ENCODE results near the gene HIKESHI. TPM values are rescaled to one million over a fixed set of nuclear protein-coding genes. Genes with fewer than 3 reads are reported as not detected.

Gene HIKESHI
- polyA plus RNA-seq, 3 donors: 21.5 to 71.2 (median 65.4) TPM

DNA sequence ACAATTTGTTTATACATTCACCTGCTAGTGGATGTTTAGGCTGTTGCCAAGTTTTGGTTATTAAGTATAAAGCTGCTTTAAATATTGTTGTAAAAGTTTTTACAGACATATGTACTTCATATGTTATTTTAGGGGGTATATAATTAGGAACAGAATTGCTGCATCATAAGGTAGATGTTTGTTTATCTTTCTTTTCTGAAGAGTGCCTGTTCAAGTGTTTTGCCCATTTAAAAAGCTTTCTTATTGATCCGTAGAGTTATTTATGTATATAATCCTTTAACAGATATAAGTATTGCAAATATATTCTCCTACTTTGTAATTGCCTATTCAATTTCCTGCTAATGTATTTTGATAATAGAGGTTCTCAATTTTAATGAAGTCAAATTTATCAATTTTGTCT lies 61.4 kb downstream of the HIKESHI start:
- Histone ChIP-seq H3K27ac (ENCODE audit: low read depth in 1 of 2, low read length in 2 of 2) (no peak overlapping the region), H3K9ac (ENCODE audit: insufficient read depth, low read length, poor library complexity, severe bottlenecking) (no peak overlapping the region), H3K4me2 (replicated peaks; ENCODE audit: extremely low read depth, low read length, poor library complexity, severe bottlenecking) (no peak overlapping the region), H3K36me3 (replicated peaks in 1 of 2; ENCODE audit: control insufficient read depth in 1 of 2, insufficient read depth in 2 of 2, low read length in 2 of 2) (no peaks in the 10 kb centered on the region), H3K27me3 (ENCODE audit: control insufficient read depth in 2 of 2, insufficient read depth in 2 of 2, low read length in 2 of 2) (no peaks in the 10 kb centered on the region), H3K9me3 (replicated peaks in 1 of 2; ENCODE audit: control insufficient read depth in 1 of 2, insufficient read depth in 1 of 2, low read length in 2 of 2) (no peaks in the 10 kb centered on the region), H3K4me1 (ENCODE audit: control insufficient read depth in 1 of 2, insufficient read depth in 2 of 2, low read length in 2 of 2) (no peaks in the 10 kb centered on the region), H3K4me3 (replicated peaks in 1 of 3; ENCODE audit: low read depth in 2 of 3, low read length in 3 of 3) (no peak overlapping the region), H2AFZ (ENCODE audit: insufficient read depth, low read depth, low read length, poor library complexity, severe bottlenecking) (no peak overlapping the region), H4K20me1 (ENCODE audit: insufficient read depth, low read length) (no peaks in the 10 kb centered on the region), H3K79me2 (ENCODE audit: insufficient read depth, low read length) (no peaks in the 10 kb centered on the region)
- Mint-ChIP-seq H3K27me3 (ENCODE audit: low read depth in 3 of 3) (peaks cover 0 to 1% (median 0%) of the 10 kb centered on the region in 3 donors), H3K9me3 (peaks cover 0 to 6% (median 0%) of the 10 kb centered on the region in 7 donors), H3K4me1 (no peaks in the 10 kb centered on the region), H3K27ac (no peak overlapping the region), H3K4me3 (no peak overlapping the region), H3K36me3 (no peaks in the 10 kb centered on the region)
- DNase-seq: no peak
- WGBS (ENCODE audit: insufficient coverage): no CpG with 5 or more reads among the region's 1 CpG
- intact Hi-C loops (cut with micrococcal nuclease): no loop called here
- TF ChIP-seq, protein P1, sequence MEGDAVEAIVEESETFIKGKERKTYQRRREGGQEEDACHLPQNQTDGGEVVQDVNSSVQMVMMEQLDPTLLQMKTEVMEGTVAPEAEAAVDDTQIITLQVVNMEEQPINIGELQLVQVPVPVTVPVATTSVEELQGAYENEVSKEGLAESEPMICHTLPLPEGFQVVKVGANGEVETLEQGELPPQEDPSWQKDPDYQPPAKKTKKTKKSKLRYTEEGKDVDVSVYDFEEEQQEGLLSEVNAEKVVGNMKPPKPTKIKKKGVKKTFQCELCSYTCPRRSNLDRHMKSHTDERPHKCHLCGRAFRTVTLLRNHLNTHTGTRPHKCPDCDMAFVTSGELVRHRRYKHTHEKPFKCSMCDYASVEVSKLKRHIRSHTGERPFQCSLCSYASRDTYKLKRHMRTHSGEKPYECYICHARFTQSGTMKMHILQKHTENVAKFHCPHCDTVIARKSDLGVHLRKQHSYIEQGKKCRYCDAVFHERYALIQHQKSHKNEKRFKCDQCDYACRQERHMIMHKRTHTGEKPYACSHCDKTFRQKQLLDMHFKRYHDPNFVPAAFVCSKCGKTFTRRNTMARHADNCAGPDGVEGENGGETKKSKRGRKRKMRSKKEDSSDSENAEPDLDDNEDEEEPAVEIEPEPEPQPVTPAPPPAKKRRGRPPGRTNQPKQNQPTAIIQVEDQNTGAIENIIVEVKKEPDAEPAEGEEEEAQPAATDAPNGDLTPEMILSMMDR (IDR thresholded peaks at IDR 0.05): no peak

DNA sequence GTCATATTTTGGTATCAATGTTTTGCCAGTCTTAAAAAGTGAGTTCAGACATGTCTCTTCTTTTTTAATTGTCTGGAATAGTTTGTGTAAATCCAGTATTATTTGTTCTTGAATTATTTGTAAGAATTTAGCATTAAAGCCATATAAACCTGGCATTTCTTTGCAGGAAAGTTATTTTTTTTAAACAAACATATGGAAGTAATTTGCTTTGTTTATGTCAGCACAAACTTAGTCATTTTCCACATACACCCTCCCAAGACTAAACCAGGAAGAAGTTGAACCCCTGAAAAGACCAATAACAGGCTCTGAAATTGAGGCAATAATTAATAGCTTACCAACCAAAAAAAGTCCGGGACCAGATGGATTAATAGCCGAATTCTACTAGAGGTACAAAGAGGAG lies 63.5 kb downstream of the HIKESHI start:
- H3K27ac ChIP-seq (ENCODE audit: low read depth in 1 of 2, low read length in 2 of 2): no peak overlapping the region
- H3K4me1 Mint-ChIP-seq: no peaks in the 10 kb centered on the region
- no peak overlapping the region for H3K27ac Mint-ChIP-seq
- DNase-seq: no peak
- WGBS (ENCODE audit: insufficient coverage): no CpG with 5 or more reads among the region's 2 CpGs
- peaks cover 4 to 7% of the 10 kb centered on the region in 2 donors for H3K9me3 ChIP-seq (replicated peaks in 1 of 2; ENCODE audit: control insufficient read depth in 1 of 2, insufficient read depth in 1 of 2, low read length in 2 of 2)
- no peak overlapping the region for H2AFZ ChIP-seq (ENCODE audit: insufficient read depth, low read depth, low read length, poor library complexity, severe bottlenecking)
- no peak overlapping the region for H3K4me3 Mint-ChIP-seq
- TF ChIP-seq, protein P1 (IDR thresholded peaks at IDR 0.05): no peak
- no peak overlapping the region for H3K9ac ChIP-seq (ENCODE audit: insufficient read depth, low read length, poor library complexity, severe bottlenecking)
- H3K4me1 ChIP-seq (ENCODE audit: control insufficient read depth in 1 of 2, insufficient read depth in 2 of 2, low read length in 2 of 2): no peaks in the 10 kb centered on the region
- no peak overlapping the region for H3K4me2 ChIP-seq (replicated peaks; ENCODE audit: extremely low read depth, low read length, poor library complexity, severe bottlenecking)
- H3K36me3 Mint-ChIP-seq: no peaks in the 10 kb centered on the region
- intact Hi-C loops (cut with micrococcal nuclease): no loop called here
- H3K79me2 ChIP-seq (ENCODE audit: insufficient read depth, low read length): no peaks in the 10 kb centered on the region
- no peak overlapping the region for H3K4me3 ChIP-seq (replicated peaks in 1 of 3; ENCODE audit: low read depth in 2 of 3, low read length in 3 of 3)
- no peaks in the 10 kb centered on the region for H4K20me1 ChIP-seq (ENCODE audit: insufficient read depth, low read length)
- peaks cover 2 to 12% (median 8%) of the 10 kb centered on the region in 7 donors for H3K9me3 Mint-ChIP-seq
- no peaks in the 10 kb centered on the region for H3K27me3 ChIP-seq (ENCODE audit: control insufficient read depth in 2 of 2, insufficient read depth in 2 of 2, low read length in 2 of 2)
- peaks cover 0 to 1% (median 0%) of the 10 kb centered on the region in 3 donors for H3K27me3 Mint-ChIP-seq (ENCODE audit: low read depth in 3 of 3)
- no peaks in the 10 kb centered on the region for H3K36me3 ChIP-seq (replicated peaks in 1 of 2; ENCODE audit: control insufficient read depth in 1 of 2, insufficient read depth in 2 of 2, low read length in 2 of 2)

All from CD14-positive monocyte (primary cell).